GM18502 (cell line): Measurements from ENCODE around the gene IFI27.
"Not testable (repeated sequence)": the region's sequence is repeated elsewhere in the genome, so short reads cannot be mapped to it uniquely, and the experiment has no call there.

Source experiments
- ATAC-seq: cut with Tn5 transposase; IDR thresholded peaks from one replicate; pipeline ENCODE4 v1.9.1; 2021; ENCODE audit warnings: mild to moderate bottlenecking; ENCODE audit not compliant: unreplicated experiment, poor library complexity

Gene IFI27

DNA sequence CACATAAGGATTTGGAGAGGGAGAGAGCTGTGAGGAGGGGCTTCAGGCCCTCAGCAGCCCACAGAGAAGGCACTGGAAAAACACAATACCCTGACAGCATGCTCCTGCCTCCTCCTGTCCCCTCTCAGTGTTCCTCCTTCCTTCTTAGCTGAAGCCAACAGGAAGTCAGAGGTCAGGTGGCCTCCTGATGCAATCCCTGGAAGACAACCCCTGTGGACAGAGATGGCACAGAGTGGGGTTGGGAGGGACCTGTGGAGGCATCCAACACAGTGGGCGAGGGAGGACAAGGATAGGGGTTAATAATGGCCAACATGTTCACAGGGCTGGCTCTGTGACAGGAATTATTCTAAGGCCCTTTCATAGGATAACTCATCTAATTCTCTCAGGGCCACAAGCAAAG, 34.2 kb downstream of the IFI27 start:
- no peak for ATAC-seq

DNA sequence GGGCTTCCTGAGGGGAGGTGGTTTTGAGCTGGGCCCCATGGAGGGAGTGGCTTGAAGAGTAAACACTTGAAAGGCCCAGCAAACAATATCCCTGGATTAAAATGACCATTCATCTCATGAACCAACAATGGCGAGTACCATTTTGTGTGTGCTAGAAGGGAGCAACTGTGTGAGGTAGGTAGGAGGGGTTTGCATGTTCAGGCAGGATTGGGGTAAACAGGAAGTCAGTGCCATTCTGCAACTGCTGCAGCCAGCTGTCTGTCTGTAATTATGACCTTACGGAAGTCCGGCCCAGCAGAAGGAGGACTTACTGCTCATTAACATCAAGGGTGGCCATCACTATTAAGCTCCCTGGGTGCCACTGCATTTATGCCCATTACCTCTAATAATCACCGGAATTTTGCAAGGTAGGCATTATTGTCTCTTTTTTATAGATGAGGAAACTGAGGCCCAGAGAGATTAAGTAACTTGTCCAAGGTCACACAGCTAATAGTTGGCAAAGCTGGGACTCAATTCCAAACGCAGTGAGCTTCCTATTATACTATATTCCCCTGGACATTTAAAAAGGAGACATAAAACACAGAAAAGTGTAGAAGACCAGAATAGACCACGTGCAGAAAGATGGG, 35.5 kb downstream of the IFI27 start:
- ATAC-seq: no peak

DNA sequence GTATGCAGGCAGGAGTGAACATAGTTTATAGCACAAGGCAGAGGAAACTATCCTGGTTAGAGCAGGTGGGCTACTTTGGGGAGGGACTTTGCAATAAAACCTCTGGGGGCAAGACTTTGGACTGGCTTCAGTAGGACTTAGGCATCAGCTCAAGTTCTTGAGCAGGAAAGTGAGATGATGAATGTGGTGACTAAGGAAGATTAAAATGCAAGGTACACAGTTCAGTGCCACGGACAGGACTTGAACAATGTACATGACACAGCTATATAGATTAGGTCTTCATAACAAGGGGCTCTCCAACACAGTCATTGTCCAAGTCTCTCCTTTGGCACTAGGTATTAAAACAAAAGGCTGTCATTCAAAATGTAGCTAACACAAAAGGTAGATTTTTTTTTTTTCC, 42.1 kb downstream of the IFI27 start:
- no peak for ATAC-seq

DNA sequence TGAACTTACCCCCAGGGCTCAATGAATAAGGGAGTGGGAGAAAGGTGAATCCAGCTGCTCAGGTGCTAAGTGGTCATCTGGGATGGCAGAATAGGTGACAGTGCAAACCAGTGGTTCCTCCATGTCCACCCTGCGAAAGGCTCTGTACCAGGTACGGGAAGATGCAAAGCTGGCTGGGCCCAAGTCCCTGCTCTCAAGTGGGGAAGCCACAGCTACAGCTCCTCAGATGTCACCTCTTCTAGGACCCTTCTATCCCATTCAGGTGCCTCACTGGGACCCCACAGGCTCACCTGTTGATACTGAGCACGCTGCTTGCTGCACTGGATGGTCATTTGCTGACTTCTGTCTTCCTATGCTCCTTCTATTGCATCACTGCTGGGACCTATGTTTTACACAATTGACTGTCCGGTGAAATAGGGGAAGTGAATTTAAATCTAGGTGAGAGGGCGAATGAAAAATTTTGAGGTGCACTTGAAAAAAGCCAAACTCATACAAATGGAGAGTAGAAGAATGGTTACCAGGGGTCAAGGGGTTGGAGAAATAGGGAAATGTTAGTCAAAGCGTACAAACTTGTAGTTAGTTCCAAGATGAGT, 43.3 kb downstream of the IFI27 start:
- ATAC-seq: no peak

DNA sequence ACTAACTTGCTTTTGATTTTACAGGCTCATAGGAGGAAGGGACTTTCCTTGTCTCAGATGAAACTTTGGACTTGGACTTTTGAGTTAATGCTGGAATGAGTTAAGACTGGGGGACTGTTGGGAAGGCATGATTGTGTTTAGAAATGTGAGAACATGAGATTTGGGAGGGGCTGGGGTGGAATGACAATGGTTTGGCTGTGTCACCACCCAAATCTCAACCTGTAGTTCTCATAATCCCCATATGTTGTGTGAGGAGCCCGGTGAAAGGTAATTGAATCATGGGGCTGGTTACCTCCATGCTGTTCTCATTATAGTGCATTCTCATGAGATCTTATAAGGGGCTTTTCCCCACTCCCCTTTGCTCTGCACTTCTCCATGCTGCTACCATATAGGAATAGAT, 45.6 kb downstream of the IFI27 start:
- not testable (repeated sequence) for ATAC-seq

DNA sequence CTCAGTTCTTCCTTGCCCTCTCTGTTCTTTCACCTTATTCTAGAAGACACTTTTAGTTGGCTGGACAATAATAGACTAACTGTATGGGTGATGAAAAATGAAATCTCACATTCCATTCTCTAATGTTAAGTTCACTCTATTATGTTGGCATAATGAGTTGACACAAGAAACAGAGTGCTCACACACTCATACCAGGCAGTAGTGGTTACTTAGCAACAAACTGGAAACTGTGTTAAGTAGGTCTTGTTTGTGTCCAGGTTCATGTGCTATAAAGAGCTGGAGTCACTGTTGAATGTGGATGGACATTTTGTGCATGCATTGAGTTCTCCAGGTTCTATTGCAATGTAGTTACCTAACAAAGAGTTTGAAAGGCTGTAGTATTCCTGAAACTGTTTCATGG, 46.7 kb downstream of the IFI27 start:
- ATAC-seq: no peak

DNA sequence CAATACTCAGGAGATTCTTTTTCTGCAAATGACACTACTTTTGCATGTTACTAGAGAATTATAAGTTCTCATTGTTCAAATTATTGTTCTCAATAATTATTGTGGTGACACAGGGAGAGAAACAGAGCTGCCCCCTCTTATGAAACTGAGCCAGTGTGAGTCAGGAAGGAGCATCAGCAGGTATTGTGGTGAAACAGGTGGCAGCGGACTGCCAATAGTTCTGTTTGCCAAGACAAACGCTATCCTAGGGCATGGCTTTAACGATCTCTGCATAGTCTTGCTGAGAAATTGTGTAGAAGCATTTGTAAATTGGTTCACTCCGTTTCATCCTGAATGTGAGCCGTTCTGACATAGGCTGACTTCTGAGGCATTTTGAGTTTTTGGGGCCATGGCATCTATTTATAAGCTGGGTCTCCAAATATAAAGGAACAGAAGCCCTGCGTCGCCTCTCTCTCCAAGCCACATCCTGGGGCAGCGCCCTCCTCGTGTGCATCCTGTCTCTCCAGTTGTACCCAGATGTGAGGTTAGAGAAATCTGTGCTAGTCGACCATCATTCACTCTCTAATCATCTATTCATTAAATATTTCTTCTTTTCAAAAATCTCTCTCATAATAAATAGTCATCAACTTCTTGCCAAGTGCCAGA, 47.8 kb downstream of the IFI27 start:
- no peak for ATAC-seq

DNA sequence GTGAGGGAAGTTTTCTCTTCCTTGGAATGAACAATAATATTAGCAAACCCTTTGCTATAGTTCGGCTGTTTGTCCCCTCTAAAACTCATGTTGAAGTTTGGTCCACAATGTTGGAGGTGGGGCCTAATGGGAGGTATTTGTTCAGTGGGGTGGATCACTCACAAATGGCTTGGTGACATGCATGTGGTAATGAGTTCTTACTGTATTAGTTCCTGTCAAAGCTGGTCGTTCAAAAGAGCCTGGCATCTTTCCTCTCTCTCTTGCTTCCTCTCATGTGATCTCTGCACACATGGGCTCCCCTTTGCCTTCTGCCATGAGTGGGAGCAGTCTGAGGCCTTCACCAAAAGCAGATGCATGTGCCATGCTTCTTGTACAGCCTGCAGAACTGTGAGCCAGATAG, 50.5 kb downstream of the IFI27 start:
- no peak for ATAC-seq

DNA sequence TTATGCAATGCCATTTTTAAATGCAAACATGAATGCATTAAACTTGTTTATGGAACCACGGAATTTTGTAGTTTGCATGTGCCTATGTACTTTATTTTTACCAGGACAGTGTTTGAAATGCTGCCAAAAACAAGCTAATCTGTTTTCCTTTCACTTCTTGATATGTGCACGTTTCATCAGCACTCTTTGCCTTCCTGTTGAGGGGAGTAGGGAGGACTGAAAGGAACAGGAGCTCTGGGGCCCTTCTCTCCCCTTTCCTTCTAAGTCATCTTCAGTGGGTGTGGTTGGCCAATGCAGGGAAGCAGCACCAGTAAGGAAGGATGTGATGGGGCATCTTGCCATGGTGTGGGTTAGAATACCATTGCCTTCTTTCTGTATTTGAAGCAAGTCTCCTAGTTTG, 51.4 kb downstream of the IFI27 start:
- no peak for ATAC-seq

DNA sequence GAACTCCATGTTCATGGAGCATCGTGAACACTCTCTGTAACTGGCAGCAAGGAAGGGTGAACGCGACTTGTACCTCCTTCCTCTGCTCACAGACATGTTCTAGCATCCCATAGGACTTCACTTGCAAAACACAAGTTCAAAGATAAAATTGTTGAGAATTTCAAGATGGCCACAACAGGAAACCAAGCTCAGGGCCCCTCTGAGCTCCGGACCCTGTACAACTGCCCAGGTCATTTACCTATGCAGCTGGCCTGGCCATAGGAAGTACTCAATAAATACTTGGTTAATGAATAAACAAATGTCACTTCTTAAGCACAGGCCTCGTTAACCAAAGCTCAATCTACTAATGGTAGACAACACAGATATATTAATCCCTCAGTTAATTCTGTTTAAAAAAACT, 51.9 kb downstream of the IFI27 start:
- no peak for ATAC-seq

DNA sequence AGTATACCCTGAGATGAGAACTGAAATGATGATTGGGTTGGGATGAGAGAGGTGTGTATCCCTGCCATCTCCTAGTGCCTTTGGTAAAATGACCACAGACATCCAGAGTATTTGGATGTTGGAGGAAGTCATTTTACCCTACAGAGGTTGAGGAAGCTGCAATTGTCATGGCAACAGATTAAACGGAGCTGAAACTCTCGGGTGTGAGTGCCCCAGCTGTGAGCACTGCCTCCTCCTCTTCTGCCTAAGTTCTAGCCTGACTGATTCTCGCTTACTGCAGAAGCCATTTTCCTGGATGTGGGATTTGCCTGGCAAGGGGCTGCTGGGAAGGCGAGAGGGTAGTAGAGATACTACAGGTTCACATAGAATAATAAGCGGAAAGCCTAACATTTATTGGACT, 53.3 kb downstream of the IFI27 start:
- no peak for ATAC-seq

DNA sequence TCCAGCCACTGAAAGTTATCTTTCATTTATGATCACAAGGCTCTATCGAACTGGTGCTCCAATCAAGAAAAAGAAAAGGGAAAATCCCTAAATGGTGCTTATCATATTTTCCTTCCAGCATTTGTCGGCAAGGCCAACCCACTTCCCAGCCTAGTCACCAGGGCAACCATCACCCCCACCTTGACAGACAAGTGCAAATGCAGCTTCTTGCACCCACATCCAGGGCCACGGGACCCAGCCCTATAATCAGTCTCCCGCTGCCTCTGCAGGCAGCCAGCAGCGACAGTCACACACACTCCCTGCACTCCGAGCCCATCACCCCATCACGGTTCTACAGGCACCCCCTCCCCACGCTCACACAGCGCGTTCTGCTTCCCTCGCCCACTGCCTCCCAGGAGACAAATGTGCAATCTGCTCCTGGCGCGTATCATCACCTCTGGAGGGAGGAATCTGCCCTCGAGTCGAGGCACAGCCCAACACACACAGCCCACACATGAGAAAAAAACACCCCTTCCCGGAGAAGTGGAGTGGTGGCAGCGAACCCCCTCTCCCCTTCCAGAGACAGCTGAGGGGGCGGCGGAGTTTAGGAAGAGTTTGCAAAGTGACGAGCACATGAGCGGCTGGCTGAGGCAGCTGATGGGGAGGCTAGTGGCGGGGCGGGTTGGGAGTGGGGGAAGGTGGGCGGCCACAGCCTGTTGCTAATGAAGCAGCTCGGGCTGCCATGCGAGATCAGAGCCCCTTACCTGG, 54.3 kb downstream of the IFI27 start:
- ATAC-seq: no peak

DNA sequence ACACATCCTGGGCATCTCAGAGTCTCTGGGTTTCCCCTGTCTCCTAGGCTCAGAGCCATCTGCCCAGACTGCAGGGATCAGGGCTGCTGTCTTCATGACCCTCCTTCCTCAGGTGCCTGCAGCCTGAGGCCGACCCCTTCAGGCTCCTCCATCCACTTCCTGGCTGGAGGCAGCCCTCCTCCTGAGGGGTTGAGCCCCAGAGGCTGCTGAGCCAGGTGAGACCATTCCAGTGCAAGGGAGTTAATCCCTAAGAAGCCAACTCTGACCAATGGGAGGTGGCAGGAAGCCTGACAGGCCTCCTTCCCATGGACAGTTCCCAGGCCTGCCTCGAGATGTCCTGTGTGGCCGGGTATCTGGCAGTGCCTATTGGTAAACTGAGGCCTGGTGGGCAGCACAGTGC, 55.2 kb downstream of the IFI27 start:
- ATAC-seq: no peak
